ENCODE data around the gene SNORC.

GRCh38 chr2:232887171-232887850 lies 17.2 kb downstream of the SNORC start:
- TF ChIP-seq CTCF (conservative IDR thresholded peaks at IDR 0.05; ENCODE audit: low read length), result peak; percentile 25; the same call in 1 of the 2 replicates
- no peak for TF ChIP-seq EZH2phosphoT487 (IDR thresholded peaks at IDR 0.05; ENCODE audit: borderline replicate concordance, low read depth, low read length)

Measured in OCI-LY7 (cell line).